IMR-90 (cell line): ENCODE data around the gene COX17. TPM values are rescaled to one million over a fixed set of nuclear protein-coding genes. Genes with fewer than 3 reads are reported as not detected.

Source experiments
- ATAC-seq: fragments of 200-7000 bp; cut with Tn5 transposase; 2 replicates; pipeline ENCODE4 v1.9.1; 2020; ENCODE audit warnings: low read depth, mild to moderate bottlenecking, moderate library complexity
- BruUV-seq: library from RNA; stranded (reverse); fragments of 400-500 nt; replicated peaks from 2 replicates; lab custom pipeline; 2021; lab: Mats Ljungman, UMichigan
- CTCF ChIA-PET: fragments of 300-600 bp; formaldehyde crosslinking; extraction: SDS; loops from one replicate; lab custom pipeline; 2021; ENCODE audit warnings: antibody characterized with exemption; lab: Yijun Ruan, JAX
- POLR2A ChIA-PET: fragments of 300-600 bp; sonication (Branson Sonifier 250); formaldehyde crosslinking; loops from one replicate; lab custom pipeline; 2022; ENCODE audit warnings: antibody characterized with exemption; ENCODE audit not compliant: unreplicated experiment; lab: Charles Lee
- DNase-seq: peaks from one replicate; pipeline ENCODE4 v3.0.0; 2013
- H2AFZ ChIP-seq: replicated peaks from 2 replicates; pipeline ENCODE3; 2013; ENCODE audit warnings: low read length, mild to moderate bottlenecking; ENCODE audit not compliant: poor library complexity
- H2AK5ac ChIP-seq: 2 replicates; pipeline ENCODE4 v1.6.1; 2013; ENCODE audit warnings: low read depth, low read length, inconsistent platforms
- H2AK9ac ChIP-seq: replicated peaks from 2 replicates; pipeline ENCODE3; 2013; ENCODE audit warnings: mild to moderate bottlenecking, low read depth, low read length, moderate library complexity; ENCODE audit not compliant: poor library complexity
- H2BK120ac ChIP-seq: 2 replicates; pipeline ENCODE4 v1.6.1; 2013; ENCODE audit warnings: low read depth, low read length, inconsistent platforms
- H2BK15ac ChIP-seq: 3 replicates; pipeline ENCODE4 v1.6.1; 2013; ENCODE audit warnings: low read depth, low read length, inconsistent platforms
- H2BK20ac ChIP-seq: 2 replicates; pipeline ENCODE4 v1.6.1; 2013; ENCODE audit warnings: low read depth, mild to moderate bottlenecking, inconsistent platforms, low read length, moderate library complexity
- H2BK5ac ChIP-seq: 2 replicates; pipeline ENCODE4 v1.6.1; 2013; ENCODE audit warnings: mild to moderate bottlenecking, low read depth, low read length, inconsistent platforms; ENCODE audit not compliant: poor library complexity, severe bottlenecking
- H3K14ac ChIP-seq: replicated peaks from 2 replicates; pipeline ENCODE4 v1.6.1; 2013; ENCODE audit warnings: low read depth, low read length, inconsistent platforms
- H3K18ac ChIP-seq: 2 replicates; pipeline ENCODE4 v1.6.1; 2013; ENCODE audit warnings: low read depth, low read length, control low read depth
- H3K23ac ChIP-seq: 2 replicates; pipeline ENCODE4 v1.6.1; 2013; ENCODE audit warnings: low read depth, low read length, inconsistent platforms
- H3K27ac ChIP-seq: 2 replicates; pipeline ENCODE4 v1.5.1; 2013; ENCODE audit warnings: mild to moderate bottlenecking, control low read depth, low read length; ENCODE audit not compliant: insufficient read depth
- H3K27me3 ChIP-seq: 2 replicates; pipeline ENCODE4 v1.6.1; 2013; ENCODE audit warnings: low read length; ENCODE audit not compliant: control insufficient read depth, insufficient read depth
- H3K36me3 ChIP-seq: 2 replicates; pipeline ENCODE4 v1.6.1; 2013; ENCODE audit warnings: low read length, mixed read lengths; ENCODE audit not compliant: control insufficient read depth, insufficient read depth
- H3K4ac ChIP-seq: 2 replicates; pipeline ENCODE4 v1.6.1; 2013; ENCODE audit warnings: low read depth, low read length, inconsistent platforms
- H3K4me1 ChIP-seq: 2 replicates; pipeline ENCODE4 v1.6.1; 2013; ENCODE audit warnings: low read length, mixed read lengths; ENCODE audit not compliant: control insufficient read depth, insufficient read depth
- H3K4me2 ChIP-seq: 2 replicates; pipeline ENCODE4 v1.6.1; 2013; ENCODE audit warnings: low read depth, mild to moderate bottlenecking, control low read depth, low read length, moderate library complexity
- H3K4me3 ChIP-seq: 2 replicates; pipeline ENCODE4 v1.5.1; 2013; ENCODE audit warnings: low read depth, mild to moderate bottlenecking, control low read depth, low read length, moderate library complexity; ENCODE audit not compliant: insufficient read depth
- H3K56ac ChIP-seq: 2 replicates; pipeline ENCODE4 v1.6.1; 2013; ENCODE audit warnings: low read length, inconsistent platforms; ENCODE audit not compliant: insufficient read depth; ENCODE audit errors: extremely low read depth
- H3K79me1 ChIP-seq, 2 experiments: 2 replicates each; pipeline ENCODE4 v1.6.1; 2013; ENCODE audit warnings: low read length in 2 of 2, inconsistent platforms in 1 of 2, low read depth in 1 of 2
- H3K9ac ChIP-seq: 2 replicates; pipeline ENCODE4 v1.6.1; 2013; ENCODE audit warnings: low read depth, low read length, control low read depth
- H3K9me1 ChIP-seq: 2 replicates; pipeline ENCODE4 v1.6.1; 2013; ENCODE audit warnings: low read length, inconsistent platforms; ENCODE audit not compliant: insufficient read depth
- H3K9me3 ChIP-seq: 2 replicates; pipeline ENCODE4 v1.6.1; 2013; ENCODE audit warnings: low read length; ENCODE audit not compliant: control insufficient read depth, insufficient read depth
- H4K20me1 ChIP-seq: 2 replicates; pipeline ENCODE4 v1.6.1; 2013; ENCODE audit warnings: low read length, inconsistent platforms; ENCODE audit not compliant: insufficient read depth
- H4K5ac ChIP-seq: 2 replicates; pipeline ENCODE4 v1.6.1; 2013; ENCODE audit warnings: mild to moderate bottlenecking, low read depth, low read length, control low read depth
- H4K8ac ChIP-seq, 2 experiments: 2 replicates each; pipeline ENCODE4 v1.6.1; 2013; ENCODE audit warnings: low read depth in 2 of 2, low read length in 2 of 2, control low read depth in 1 of 2, inconsistent platforms in 1 of 2
- H4K91ac ChIP-seq: 2 replicates; pipeline ENCODE4 v1.6.1; 2013; ENCODE audit warnings: low read depth, low read length, inconsistent platforms; ENCODE audit not compliant: insufficient read depth
- BHLHE40 ChIP-seq: fragments of 150-350 bp; IDR thresholded peaks from 2 replicates; pipeline ENCODE4 v1.6.1; 2016; ENCODE audit warnings: mild to moderate bottlenecking, low read depth, low read length
- CEBPB ChIP-seq: IDR thresholded peaks from 2 replicates; pipeline ENCODE4 v1.6.1; 2012; ENCODE audit warnings: low read depth, low read length, improper control_type of control experiment
- CHD1 ChIP-seq: IDR thresholded peaks from 2 replicates; pipeline ENCODE4 v1.6.1; 2012; ENCODE audit warnings: low read depth, low read length, improper control_type of control experiment
- CTCF ChIP-seq: conservative IDR thresholded peaks from 2 replicates; pipeline ENCODE4 v1.5.1; 2012; ENCODE audit warnings: mild to moderate bottlenecking, low read depth, low read length, improper control_type of control experiment
- ELK1 ChIP-seq: fragments of 150-350 bp; IDR thresholded peaks from 2 replicates; pipeline ENCODE4 v1.6.1; 2016; ENCODE audit warnings: low read depth, mild to moderate bottlenecking, low read length, moderate library complexity, borderline replicate concordance
- FOS ChIP-seq: fragments of 150-350 bp; IDR thresholded peaks from 2 replicates; pipeline ENCODE4 v1.6.1; 2016; ENCODE audit warnings: low read depth, low read length
- MAFK ChIP-seq: IDR thresholded peaks from 2 replicates; pipeline ENCODE4 v1.6.1; 2012; ENCODE audit warnings: low read depth, low read length, improper control_type of control experiment
- MAZ ChIP-seq: IDR thresholded peaks from 2 replicates; pipeline ENCODE4 v1.6.1; 2012; ENCODE audit warnings: low read depth, mild to moderate bottlenecking, low read length, improper control_type of control experiment, moderate library complexity, borderline replicate concordance
- MXI1 ChIP-seq: IDR thresholded peaks from 2 replicates; pipeline ENCODE4 v1.6.1; 2012; ENCODE audit warnings: low read depth, mild to moderate bottlenecking, low read length, moderate library complexity, borderline replicate concordance
- NFE2L2 ChIP-seq: fragments of 150-350 bp; IDR thresholded peaks from 2 replicates; pipeline ENCODE4 v1.6.1; 2016; ENCODE audit warnings: low read depth, mild to moderate bottlenecking, low read length
- POLR2A ChIP-seq: IDR thresholded peaks from 2 replicates; pipeline ENCODE4 v1.6.1; 2012; ENCODE audit warnings: mild to moderate bottlenecking, low read depth, low read length
- RAD21 ChIP-seq: IDR thresholded peaks from 2 replicates; pipeline ENCODE4 v1.6.1; 2012; ENCODE audit warnings: low read length, improper control_type of control experiment
- RCOR1 ChIP-seq: IDR thresholded peaks from 2 replicates; pipeline ENCODE4 v1.6.1; 2012; ENCODE audit warnings: mild to moderate bottlenecking, low read length, improper control_type of control experiment; ENCODE audit not compliant: insufficient replicate concordance
- RFX5 ChIP-seq: IDR thresholded peaks from 2 replicates; pipeline ENCODE4 v1.8.0; 2012; ENCODE audit warnings: low read depth, mild to moderate bottlenecking, low read length, moderate library complexity
- SMC3 ChIP-seq: fragments of 150-350 bp; IDR thresholded peaks from 2 replicates; pipeline ENCODE4 v1.6.1; 2016; ENCODE audit warnings: low read depth, mild to moderate bottlenecking, antibody characterized with exemption, low read length, moderate library complexity
- USF2 ChIP-seq: fragments of 150-350 bp; IDR thresholded peaks from 2 replicates; pipeline ENCODE4 v1.6.1; 2017; ENCODE audit warnings: mild to moderate bottlenecking, antibody characterized with exemption, low read length, low read depth
- WGBS, 2 experiments: methylation state at CpG; one replicate each; pipeline versions ENCODE4 v1.1.5 to v1.1.7; 2013; ENCODE audit warnings: missing lambda C conversion rate in 2 of 2; ENCODE audit not compliant: insufficient read length in 1 of 2; ENCODE audit errors: extremely low coverage in 2 of 2; 5-methylcytosine and 5-hydroxymethylcytosine counted together
- dilution Hi-C: fragments of 300-500 bp; cut with HindIII; formaldehyde crosslinking; loops from one replicate; pipeline ENCODE4 v1.14.3; 2018; ENCODE audit warnings: low sequenced_read_pairs; ENCODE audit not compliant: unreplicated experiment
- in situ Hi-C: fragments of 300-500 bp; cut with MboI; formaldehyde crosslinking; loops from 3 replicates; pipeline ENCODE4 v1.14.3; 2019; ENCODE audit warnings: low sequenced_read_pairs, inconsistent platforms, mixed read lengths
- intact Hi-C: fragments of 100-400 bp; cut with micrococcal nuclease; formaldehyde crosslinking; loops from 2 replicates; pipeline ENCODE4 v1.10.0; 2022
- polyA plus RNA-seq, 3 experiments: library from polyadenylated mRNA; depleted of rRNA; stranded (reverse); fragments of >200 nt; gene quantifications; 2 replicates each; pipeline ENCODE4 v1.2.3, GENCODE V29; 2012; ENCODE audit warnings: low replicate concordance in 1 of 3
- total RNA-seq: library from RNA; depleted of rRNA; stranded (reverse); fragments of >200 nt; gene quantifications from 2 replicates; pipeline ENCODE4 v1.2.3, GENCODE V29; 2012

Gene COX17
- total and polyA plus RNA-seq, 2 of the 4 experiments (the other 2 are of a cell fraction): 2.0 to 24.5 TPM

- no peak overlapping the region for H2BK15ac ChIP-seq
- no peak overlapping the region for H4K8ac ChIP-seq
- no peaks in the 10 kb centered on the region for H3K9me3 ChIP-seq
- DNase-seq (no peak), ATAC-seq (no peak)
- H2BK5ac ChIP-seq: no peak overlapping the region
- intact Hi-C loops: no loop called here
- H3K79me1 ChIP-seq: no peaks in the 10 kb centered on the region
- H2BK120ac ChIP-seq: no peak overlapping the region
- no peak overlapping the region for H3K4me2 ChIP-seq
- in situ Hi-C loops: no loop called here
- no peaks in the 10 kb centered on the region for H3K36me3 ChIP-seq
- no peak overlapping the region for H3K27ac ChIP-seq
- peaks cover 10% of the 10 kb centered on the region for H3K4me1 ChIP-seq
- H2AFZ ChIP-seq: no peak overlapping the region
- no peak overlapping the region for H3K4ac ChIP-seq
- no peaks in the 10 kb centered on the region for H4K20me1 ChIP-seq
- no peak overlapping the region for H4K5ac ChIP-seq
- peaks cover 3% of the 10 kb centered on the region; the same call in 1 of the 2 replicates for H3K9me1 ChIP-seq
- POLR2A ChIA-PET: no interaction called here
- H4K91ac ChIP-seq: no peak overlapping the region
- TF ChIP-seq NFE2L2: no peak
- TF ChIP-seq CHD1: no peak
- TF ChIP-seq MXI1: no peak
- no peak for TF ChIP-seq RAD21
- TF ChIP-seq POLR2A: no peak
- no peak for TF ChIP-seq CEBPB
- TF ChIP-seq CTCF: no peak
- no peak for TF ChIP-seq FOS
- TF ChIP-seq RCOR1: no peak
- TF ChIP-seq ELK1: no peak
- no peak for TF ChIP-seq MAZ
- TF ChIP-seq USF2: no peak
- TF ChIP-seq SMC3: no peak
- TF ChIP-seq RFX5: no peak
- TF ChIP-seq BHLHE40: no peak
- TF ChIP-seq MAFK: no peak
- no peak overlapping the region for H3K4me3 ChIP-seq
- H3K9ac ChIP-seq: no peak overlapping the region
- H3K23ac ChIP-seq: no peak overlapping the region
- dilution Hi-C loops: no loop called here
- H2AK9ac ChIP-seq: no peak overlapping the region
- H3K56ac ChIP-seq: no peak overlapping the region
- H2BK20ac ChIP-seq: no peak overlapping the region
- whole genome bisulfite sequencing, 2 experiments: no CpG with 5 or more reads among the region's 2 CpGs
- H3K14ac ChIP-seq: no peak overlapping the region
- H3K18ac ChIP-seq: no peak overlapping the region
- CTCF ChIA-PET: interaction anchor here (0.7 kb wide), 1 partner anchor 33 kb away, joined by 3 read pairs; no protein-coding TSS in a partner anchor
- no peak overlapping the region for H2AK5ac ChIP-seq
- BruUV-seq: no TSS peak
- no peaks in the 10 kb centered on the region for H3K27me3 ChIP-seq
These were observed 30.0 kb downstream of the COX17 start for GRCh38 chr3:119647171-119647570.
